ENCODE data around the gene STK10.

STK10 gene

GRCh38 chr5:172178991-172179989 is 8.7 kb downstream of the STK10 start:
- no peak for TF ChIP-seq GATA2 (IDR thresholded peaks at IDR 0.05; ENCODE audit: low read depth, low read length)
- TF ChIP-seq GATA3 (IDR thresholded peaks at IDR 0.05; ENCODE audit: low read depth, low read length): no peak

GRCh38 chr5:172178301-172178987 is 9.6 kb downstream of the STK10 start:
- TF ChIP-seq GATA2 (IDR thresholded peaks at IDR 0.05; ENCODE audit: low read depth, low read length): no peak

GRCh38 chr5:172177176-172177575 is 10.8 kb downstream of the STK10 start:
- TF ChIP-seq GATA3 (IDR thresholded peaks at IDR 0.05; ENCODE audit: low read depth, low read length) (no peak), GATA2 (IDR thresholded peaks at IDR 0.05; ENCODE audit: low read depth, low read length) (no peak)

- TF ChIP-seq GATA2 (IDR thresholded peaks at IDR 0.05; ENCODE audit: low read depth, low read length) (no peak), GATA3 (IDR thresholded peaks at IDR 0.05; ENCODE audit: low read depth, low read length) (no peak)
Observed at GRCh38 chr5:172175263-172175719, 12.7 kb downstream of the STK10 start.

GRCh38 chr5:172173564-172174153 is 14.4 kb downstream of the STK10 start:
- TF ChIP-seq GATA2 (IDR thresholded peaks at IDR 0.05; ENCODE audit: low read depth, low read length) (no peak), GATA3 (IDR thresholded peaks at IDR 0.05; ENCODE audit: low read depth, low read length) (no peak)

- no peak for TF ChIP-seq GATA2 (IDR thresholded peaks at IDR 0.05; ENCODE audit: low read depth, low read length)
- TF ChIP-seq GATA3 (IDR thresholded peaks at IDR 0.05; ENCODE audit: low read depth, low read length): no peak
Observed at GRCh38 chr5:172172912-172173563, 15.0 kb downstream of the STK10 start.

- TF ChIP-seq GATA2 (IDR thresholded peaks at IDR 0.05; ENCODE audit: low read depth, low read length) (no peak), GATA3 (IDR thresholded peaks at IDR 0.05; ENCODE audit: low read depth, low read length) (no peak)
Observed at GRCh38 chr5:172171118-172171517, 16.9 kb downstream of the STK10 start.

- TF ChIP-seq GATA3 (IDR thresholded peaks at IDR 0.05; ENCODE audit: low read depth, low read length) (no peak), GATA2 (IDR thresholded peaks at IDR 0.05; ENCODE audit: low read depth, low read length) (no peak)
Observed at GRCh38 chr5:172170251-172170701, 17.7 kb downstream of the STK10 start.

- no peak for TF ChIP-seq GATA2 (IDR thresholded peaks at IDR 0.05; ENCODE audit: low read depth, low read length)
- TF ChIP-seq GATA3 (IDR thresholded peaks at IDR 0.05; ENCODE audit: low read depth, low read length): no peak
Observed at GRCh38 chr5:172169216-172169615, 18.8 kb downstream of the STK10 start.

- TF ChIP-seq GATA2 (IDR thresholded peaks at IDR 0.05; ENCODE audit: low read depth, low read length): no peak
- no peak for TF ChIP-seq GATA3 (IDR thresholded peaks at IDR 0.05; ENCODE audit: low read depth, low read length)
Observed at GRCh38 chr5:172168311-172168710, 19.7 kb downstream of the STK10 start.

GRCh38 chr5:172167895-172168294 is 20.1 kb downstream of the STK10 start:
- TF ChIP-seq GATA3 (IDR thresholded peaks at IDR 0.05; ENCODE audit: low read depth, low read length): no peak
- no peak for TF ChIP-seq GATA2 (IDR thresholded peaks at IDR 0.05; ENCODE audit: low read depth, low read length)

- TF ChIP-seq GATA3 (IDR thresholded peaks at IDR 0.05; ENCODE audit: low read depth, low read length) (no peak), GATA2 (IDR thresholded peaks at IDR 0.05; ENCODE audit: low read depth, low read length) (no peak)
Observed at GRCh38 chr5:172166030-172166826, 21.8 kb downstream of the STK10 start.

GRCh38 chr5:172165465-172165864 is 22.6 kb downstream of the STK10 start:
- TF ChIP-seq GATA2 (IDR thresholded peaks at IDR 0.05; ENCODE audit: low read depth, low read length): no peak
- no peak for TF ChIP-seq GATA3 (IDR thresholded peaks at IDR 0.05; ENCODE audit: low read depth, low read length)

Measured in SH-SY5Y (cell line).